ENCODE results near the gene UBL4B.
A peak's percentile ranks its signal among the peaks of the same experiment; 100 is the strongest.

The UBL4B gene

DNA sequence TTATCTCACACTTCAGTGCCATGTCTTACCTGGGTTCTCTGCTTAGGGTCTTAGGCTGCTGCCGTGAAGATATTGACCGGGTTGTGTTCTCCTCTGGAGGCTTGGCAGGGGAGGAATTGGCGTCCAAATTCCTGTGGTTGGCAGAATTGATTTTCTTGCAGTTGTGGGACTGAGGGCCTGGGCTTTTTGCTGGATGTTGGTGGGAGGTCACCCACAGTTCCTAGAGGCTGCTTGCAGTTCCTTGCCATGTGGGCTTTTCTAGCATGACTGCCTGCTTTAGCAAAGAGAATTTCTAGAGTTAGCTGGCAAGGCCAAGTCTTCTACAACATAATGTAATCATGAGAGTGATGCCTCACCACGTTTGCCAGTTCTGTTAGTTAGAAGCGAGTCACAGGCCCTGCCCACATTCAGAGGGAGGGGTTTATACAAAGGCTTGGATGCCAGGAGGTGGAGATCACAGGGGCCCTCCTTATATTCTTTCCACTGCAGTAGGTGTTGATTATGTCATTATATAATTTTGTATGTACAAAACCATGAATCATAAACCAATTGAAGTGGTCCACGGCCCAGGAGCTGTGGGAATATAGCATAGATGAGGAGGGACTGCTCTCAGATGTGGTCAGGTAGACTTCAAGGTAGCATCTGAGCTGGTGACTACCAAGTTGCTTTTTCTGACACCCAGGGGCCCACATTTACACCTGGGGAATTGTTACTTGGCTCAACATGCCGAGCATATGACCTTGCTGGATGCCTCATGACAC lies 6.6 kb downstream of the UBL4B start:
- DNase-seq (ENCODE audit: low spot score): no peak

DNA sequence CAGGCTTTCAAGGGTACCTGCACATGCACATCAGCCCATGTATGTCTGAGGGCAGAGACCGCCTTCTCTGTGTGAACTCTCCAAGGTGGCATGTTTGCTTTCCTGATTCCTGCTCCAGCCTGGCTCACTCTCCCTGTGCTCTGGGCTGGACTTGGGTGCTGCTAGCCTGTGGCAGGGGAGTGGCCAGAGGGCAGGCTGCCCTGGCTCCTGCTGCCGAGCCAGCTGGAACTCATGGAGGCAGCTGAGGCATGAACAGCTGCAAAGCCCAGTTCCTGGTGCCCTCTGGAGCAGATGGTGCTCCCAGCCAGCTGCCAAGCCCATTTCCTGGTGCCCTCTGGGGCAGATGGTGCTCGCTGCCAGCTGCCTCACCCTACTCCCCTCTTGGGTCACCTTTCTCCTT lies 7.6 kb downstream of the UBL4B start:
- no peak for DNase-seq (ENCODE audit: low spot score)

DNA sequence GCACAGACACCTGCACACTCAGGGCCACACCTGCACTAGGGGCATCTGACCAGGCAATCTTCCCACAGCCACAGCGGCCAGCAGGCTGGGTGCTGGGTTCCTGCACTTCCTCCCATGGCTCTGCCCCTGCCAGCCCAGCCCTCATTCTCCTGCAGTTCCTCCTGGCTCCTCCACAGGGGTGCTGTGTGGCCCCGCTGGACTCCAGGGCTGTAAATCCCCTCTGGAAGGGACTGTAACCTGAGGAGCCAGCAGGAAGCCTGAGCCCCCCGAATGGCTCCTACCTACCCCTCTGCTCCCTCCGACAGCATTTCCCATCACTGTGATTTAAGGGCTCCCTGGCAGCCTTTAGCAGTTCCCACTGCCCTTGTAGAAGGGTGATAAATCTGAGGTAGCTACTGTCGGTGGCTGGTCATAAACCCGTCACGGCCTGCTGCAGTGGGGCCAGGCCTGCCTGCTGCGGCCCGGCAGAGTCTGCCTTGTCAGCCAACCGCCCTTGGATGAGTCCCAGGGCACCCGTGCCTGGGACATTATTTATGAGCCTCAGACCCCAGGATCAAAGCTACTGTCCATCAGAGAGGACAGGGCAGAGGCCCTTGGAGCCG lies 8.8 kb downstream of the UBL4B start:
- DNase-seq (ENCODE audit: low spot score): no peak

DNA sequence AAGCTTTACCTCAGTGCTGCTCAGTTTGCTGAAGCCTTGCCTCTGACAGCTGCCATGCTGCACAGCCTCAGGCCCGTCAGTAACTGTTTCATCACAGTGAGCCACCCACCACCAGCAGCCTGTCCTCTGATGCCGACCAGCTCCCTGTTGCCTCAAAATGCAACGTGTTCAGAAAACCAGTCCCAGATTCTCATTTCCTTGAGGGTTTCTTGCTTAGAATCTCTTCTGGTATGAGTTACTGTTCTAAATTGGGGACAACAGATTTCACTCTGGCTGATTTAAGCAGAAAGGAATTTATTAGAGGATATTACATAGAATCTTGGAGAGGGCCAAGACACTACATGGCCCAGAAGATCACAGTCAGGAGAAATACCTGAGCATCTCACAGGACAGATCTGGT lies 11.0 kb downstream of the UBL4B start:
- no peak for DNase-seq (ENCODE audit: low spot score)

DNA sequence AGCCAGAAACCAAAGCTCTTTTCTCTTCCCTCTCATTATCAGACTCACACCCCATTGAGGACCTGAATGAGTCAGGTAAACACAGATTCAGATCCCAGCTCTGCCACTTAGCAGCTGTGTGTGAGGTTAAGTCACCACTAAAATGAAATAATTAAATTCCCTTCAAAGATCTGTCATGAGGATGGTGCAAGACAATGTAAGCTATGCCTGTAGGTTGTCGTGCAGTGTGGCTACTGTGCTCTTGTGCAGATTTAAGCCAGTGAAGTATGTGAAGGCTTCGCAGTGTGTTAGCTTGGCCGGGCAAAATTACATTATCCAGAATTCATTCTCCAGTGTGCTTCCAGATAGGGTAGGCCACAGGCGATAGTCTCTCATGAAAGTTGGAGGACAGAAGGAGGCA lies 13.6 kb downstream of the UBL4B start:
- no peak for DNase-seq (ENCODE audit: low spot score)

DNA sequence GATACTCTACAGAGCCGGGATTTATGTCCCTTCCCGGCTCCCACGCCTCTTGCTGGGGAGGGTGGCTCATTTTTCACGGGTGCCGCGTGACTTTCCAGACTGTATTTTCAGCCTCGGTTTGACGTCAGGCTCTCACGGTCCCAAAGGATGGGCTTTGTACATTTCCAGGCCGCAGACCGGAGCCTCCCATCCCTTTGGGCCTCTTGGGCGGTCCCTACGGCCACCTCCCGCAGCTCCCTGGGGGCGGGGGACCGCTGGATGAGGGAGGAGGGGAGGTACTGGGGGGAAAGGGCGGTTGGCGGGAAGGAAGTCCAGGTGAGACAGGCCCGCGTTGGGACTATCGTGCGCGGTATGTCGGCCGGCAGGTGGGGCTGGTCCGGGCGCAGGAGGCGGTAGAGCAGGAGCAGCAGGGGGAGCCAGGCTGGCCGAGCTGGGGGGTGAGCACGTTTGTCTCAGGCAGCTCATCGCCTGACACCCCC lies 17.9 kb downstream of the UBL4B start:
- no peak for DNase-seq (ENCODE audit: low spot score)

DNA sequence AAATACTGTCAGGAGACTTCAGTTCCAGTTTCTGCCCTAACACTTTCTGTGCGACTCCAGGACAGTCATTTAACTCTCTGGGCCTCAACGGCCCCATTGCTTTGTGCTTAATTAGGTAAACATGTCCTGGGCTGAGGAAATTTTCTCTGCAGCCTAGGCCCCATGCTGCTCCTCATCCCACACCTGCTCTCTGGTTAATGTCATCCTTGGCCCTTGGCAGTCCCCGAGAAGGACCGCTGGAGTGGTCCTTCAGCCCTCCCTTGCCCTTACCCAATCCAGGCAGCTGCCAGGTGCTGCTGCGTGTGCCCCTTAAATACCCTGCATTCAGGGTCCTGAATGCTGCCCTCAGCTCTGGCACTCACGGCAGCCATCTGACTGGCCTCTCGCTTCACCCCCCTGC lies 18.7 kb downstream of the UBL4B start:
- no peak for DNase-seq (ENCODE audit: low spot score)

DNA sequence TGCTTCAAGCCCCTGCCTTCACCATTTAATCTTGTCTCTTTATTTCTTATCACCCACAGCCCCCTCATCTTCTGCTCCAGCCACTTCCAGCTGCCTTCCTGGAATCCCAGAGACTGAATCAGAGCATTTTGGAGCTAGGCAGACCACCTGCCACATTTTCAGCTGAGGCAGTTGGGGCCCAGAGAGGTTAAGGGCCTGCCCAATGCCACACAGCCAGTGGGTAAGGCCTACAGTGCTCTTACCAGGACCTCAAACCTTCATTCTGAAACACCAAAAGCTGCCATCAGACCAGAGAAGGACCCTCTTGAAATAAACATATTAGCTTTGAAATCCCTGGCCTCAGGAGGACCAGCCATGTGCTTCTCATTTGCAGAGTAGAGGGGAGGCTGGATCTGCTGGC lies 20.4 kb downstream of the UBL4B start:
- DNase-seq (ENCODE audit: low spot score): no peak

DNA sequence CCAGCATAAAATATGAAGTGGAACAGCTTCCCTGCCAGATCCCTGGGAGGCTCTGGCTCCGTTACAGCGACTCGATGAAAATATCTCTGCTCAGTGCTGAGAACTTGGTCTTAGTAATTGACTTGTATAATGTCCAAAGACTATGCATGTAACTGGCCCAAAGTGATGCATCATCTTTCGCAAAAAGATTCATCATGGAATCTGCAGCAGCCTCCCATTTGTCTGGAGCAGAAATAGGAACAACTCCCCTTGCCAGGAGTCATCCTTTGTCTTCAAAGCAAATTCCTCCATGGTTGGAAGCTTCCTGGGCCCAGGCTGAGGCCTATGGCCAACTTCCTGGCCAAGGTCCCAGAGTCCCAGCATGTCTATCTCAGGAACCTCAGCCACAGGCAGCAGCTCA lies 21.2 kb downstream of the UBL4B start:
- no peak for DNase-seq (ENCODE audit: low spot score)

DNA sequence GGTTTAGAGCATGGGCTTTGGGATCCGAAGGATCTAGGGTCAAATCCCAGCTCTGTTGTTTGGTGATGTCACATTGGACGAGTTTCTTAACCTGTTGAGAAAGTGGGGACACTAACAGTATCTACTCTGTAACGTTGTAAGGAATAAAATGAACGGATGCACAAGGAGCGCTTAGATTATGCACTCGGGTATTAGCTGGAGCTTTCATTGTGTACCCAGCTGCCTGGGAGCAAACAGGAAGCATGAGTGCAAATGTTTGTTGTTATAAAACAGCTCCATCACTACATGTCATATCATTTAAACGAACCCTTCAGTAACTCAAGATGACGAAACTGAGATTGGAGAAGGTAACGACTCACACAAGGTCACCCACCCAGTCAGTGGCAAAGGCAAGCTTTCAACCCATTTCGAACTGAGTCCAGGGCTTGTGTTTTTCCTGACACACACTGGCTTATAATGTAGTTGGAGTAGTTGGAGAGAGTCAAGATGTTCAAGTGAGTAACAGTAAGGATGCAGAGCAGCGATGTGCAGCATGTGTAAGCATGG lies 21.9 kb downstream of the UBL4B start:
- no peak for DNase-seq (ENCODE audit: low spot score)

DNA sequence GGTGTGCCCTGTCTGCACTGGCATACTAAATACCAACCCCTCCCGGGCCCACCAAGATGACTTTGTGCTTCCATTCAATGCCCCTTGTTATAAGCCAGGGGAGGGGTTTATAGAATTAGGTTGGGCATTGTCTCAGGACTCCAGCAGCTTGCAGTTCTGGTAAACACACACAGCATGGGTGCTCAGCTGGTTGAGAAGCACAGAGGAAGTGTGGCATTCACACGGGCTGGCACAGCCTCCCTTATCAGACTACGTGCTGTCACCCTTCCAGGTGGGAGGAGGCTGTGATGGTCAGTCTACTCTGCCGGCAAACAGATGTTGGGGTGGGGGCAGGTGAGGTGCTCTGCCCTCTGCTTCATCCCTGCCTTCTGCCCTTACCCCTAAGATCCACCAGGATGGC lies 23.0 kb downstream of the UBL4B start:
- no peak for DNase-seq (ENCODE audit: low spot score)

DNA sequence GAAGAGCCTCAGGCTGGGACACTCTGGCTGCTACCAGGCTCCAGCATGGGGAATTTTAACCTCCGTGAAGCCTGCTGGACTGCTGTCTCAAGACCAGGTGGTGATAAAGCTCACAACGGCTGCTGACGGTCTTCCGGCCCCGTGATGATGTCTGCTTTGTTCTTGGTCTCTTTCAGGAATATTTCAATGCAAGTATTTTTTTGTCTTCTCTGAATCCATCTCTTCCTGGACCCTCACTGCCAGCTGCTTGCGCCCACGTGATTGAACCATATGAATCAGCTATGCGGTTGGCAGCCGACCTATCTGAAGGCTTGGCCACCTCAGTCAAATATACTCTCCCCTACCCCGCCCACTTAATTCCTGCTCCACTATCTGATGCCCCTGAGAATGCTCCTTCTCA lies 23.4 kb downstream of the UBL4B start:
- DNase-seq (ENCODE audit: low spot score): no peak

DNA sequence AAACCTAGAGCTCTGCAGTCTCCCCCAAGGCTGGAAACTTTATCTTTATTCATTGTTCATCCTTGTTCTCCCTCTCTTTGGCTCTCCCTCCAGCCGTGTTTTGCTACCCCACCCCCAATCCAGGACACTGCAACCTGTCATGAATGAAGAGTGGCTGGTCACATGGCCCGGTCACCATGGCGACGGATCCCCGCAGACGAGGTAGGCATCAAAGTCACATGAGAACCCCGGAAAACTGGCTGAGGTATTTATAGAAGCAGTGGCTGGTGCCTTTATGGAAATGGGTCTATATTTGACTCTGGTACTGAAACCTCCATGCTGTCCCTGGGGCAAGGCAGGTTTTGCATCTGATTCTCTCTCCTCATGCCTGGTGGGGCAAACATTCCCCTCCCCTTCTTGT lies 24.7 kb downstream of the UBL4B start:
- DNase-seq (ENCODE audit: low spot score): no peak

DNA sequence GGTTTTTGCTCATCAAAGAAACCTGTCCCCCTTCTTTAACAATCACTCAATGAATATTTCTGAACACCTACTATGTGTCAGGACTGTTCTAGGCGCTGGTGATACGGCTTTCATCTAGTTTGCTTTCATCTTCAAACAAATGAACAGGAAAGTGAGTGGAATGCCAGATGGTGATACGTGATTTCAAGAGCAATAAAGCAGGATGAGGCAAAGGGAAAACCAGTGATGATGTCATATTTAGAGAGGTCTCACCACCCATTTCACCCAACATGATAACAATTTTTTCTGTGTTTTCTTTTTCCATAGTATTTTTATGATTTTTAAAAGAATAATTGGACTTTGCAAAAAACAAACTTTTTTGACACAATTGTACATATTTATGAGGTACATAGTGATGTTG lies 26.7 kb downstream of the UBL4B start:
- no peak for DNase-seq (ENCODE audit: low spot score)

DNA sequence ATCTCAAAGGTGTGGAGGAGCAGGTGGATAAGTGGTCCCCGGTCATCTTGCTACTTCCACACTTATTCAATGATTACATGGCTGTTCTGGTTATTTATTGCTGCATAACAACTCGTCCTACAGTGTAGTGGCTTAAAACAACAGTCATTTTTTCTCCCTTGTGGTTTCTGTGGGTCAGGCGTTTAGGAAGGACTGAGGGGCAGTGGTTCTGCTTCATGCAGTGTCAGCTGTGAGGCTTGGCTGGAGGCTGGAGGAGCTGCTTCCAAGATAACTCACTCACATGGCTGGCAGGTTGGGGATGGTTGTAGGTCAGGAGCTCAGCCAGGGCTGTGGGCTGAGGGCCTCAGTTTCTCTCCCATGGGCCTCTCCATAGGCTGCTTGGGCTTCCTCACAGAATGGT lies 32.1 kb downstream of the UBL4B start:
- no peak for DNase-seq (ENCODE audit: low spot score)

DNA sequence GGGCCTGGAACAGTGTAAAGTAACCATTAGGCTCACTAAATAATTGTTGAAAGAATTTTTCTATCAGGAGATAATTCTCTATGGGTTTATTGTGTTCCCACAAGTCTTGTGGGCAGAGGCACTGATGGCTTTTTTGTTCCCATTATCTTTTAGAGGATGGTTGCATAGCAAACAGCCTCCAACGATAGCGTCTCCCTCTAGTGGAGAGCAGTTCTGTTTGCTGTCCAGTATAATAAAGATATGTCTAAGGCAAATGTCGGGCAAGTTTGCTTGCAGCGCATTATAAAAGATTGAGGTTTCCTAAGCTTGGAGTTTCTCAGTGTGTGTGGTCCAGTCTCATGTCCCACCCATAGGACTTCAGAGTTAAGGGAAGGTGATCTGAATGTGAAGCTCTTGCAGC lies 36.7 kb downstream of the UBL4B start:
- DNase-seq (ENCODE audit: low spot score): no peak

DNA sequence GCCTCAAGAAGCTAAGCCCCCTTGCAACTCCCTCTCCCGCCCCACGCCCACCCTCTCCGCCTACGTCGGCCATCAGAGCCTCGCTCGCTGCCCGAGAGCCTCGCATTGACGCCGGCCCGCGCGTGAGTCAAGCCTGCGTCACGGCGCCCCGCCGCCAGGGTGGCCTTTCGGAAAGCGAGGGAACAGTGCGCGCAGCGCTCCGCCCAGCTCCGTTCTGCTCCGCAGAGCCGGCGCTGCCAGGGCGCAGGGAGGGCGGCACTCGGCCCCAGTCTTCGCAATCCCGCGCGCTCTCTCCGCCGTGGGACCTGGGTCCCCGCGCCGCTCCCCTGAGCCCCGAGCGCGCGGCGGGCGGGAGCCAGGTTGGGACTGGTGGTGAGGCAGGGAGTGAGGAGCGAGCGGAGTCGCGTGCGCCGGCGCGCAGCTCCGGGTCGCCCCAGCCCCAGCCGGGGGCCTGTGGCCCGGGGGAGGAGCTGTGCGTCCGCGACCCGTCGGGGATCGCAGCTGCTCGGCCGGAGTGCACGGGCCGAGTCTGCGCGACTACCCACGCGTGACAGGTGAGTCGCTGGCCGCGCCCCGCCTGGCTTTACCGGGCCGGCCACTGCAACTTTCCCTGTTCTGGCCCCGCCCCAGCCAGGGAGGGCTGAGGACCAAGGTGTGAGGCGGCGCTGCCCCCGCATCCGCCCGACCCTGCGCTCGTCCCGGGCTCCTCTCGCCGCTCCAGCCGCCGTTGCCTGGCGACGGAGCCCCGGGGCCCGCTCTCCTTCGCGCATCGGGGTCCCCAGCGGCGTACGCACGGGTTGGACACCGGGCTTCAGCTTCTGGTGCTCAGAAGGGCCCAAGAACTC lies 38.3 kb downstream of the UBL4B start, which contains the start of gene SLC6A17:
Gene SLC6A17 (plus strand): TSS at position 165 of the 845 bp plus-strand sequence. CDS start 16,436 bp downstream, outside the sequence.
- no peak for DNase-seq (ENCODE audit: low spot score)

DNA sequence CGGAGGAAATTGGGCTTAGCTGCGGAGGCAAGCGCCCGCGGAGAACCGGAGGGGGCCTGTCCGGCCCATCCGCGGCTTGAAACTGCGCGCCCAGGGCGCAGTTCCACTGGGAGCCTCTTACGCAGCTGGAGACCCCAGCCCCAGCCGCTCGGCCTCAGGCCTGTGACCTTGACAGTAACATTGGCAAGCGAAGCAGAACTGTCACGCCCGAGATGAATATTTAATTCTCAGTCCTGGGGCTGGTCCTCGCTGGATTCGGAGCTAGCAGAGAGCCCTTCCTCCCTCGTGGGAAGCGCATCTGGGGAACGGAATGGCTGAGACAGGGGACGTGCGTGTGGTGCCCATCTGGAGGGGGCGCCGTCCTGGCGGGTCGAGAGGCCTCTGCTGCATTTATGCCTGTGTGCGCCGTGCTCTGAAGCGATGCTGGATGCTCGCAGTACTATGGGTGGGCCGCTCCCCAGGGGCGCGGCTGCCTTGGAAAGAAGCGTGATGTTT lies 39.0 kb downstream of the UBL4B start:
- DNase-seq (ENCODE audit: low spot score): no peak

DNA sequence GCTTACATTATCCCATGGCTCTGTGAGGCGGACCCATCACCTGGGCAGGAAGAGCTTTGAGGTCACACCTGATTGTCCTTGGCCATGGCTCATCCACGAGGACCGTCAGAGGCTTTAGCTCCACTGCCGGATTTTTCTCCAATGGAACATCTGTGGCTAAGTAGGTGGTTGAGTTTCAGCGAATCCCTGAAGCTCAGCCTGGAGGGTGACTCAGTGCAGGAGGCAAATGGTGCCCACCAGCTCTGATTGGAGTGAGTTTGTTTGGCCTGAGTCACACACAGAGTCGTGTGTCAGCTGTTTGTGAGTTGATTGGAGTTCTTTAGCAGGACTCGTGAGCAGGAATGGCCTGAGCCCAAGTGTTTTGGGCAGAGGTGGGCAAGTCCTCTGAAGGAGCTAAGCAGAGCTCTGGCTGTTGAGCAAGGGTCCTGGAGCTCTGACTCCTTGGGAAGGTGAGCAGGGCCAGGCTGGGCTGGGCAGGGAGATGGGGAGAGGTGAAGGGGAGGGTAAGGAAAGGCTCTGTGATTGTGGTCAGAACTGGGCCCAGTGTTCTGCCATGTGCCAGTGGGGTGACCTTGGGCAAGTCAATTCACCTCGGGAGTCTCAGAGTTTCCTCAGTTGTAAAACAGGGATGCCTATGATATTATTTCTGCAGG lies 40.0 kb downstream of the UBL4B start:
- no peak for DNase-seq (ENCODE audit: low spot score)

DNA sequence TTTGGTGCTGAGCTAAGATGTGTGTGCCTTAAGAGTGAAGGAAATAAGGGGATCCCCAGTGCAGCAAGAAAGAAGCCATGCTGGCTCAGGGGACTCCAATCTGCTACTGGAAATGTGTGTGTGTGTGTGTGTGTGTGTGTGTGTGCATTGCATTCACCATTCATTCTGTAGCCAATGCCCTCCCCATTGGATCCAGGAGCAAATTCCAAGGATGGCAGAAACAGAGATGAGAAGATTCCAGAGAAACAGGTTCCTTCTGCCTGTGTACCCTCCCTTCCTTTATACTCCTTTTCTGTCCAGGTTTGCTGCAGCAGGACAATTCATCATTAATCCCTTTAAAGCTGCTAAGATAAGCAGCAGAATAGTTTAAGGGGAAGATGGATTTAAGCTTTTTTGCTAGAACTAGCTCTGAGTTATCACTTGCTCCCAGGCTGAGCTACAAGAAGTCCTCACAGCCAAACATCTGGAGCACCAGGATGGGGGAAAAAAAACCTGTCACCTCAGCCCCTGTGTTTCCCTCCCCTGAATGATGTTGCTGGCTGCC lies 41.2 kb downstream of the UBL4B start:
- no peak for DNase-seq (ENCODE audit: low spot score)

DNA sequence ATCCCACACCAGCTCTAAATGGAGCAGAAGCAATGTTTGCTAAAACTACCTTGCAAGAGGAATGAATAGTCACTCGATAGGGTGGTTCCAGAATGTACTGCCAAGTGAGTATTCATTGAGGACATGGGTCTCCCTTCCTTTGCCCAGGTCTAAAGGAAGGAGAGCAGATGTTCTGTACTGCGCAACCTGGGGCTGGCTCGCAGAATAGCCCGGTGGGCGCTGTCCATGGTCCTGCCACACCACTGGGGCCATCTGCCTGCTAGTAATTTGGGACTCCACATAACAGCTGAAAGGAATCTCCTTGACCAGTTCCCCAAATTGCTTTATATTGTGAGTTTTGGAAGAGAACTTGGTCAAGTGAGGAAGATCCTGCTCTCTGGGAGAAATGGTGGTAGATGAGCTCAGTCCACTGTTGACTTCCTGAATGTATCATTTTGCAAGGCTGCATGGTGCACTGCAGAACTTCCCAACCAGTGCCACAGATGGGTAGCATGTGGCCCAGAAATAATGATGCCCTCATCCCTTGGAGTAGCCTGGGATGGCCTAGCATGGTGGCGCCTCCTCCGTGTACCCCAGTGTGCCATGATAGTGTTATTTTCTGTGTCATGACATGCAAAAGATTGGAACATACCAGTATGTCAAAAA lies 43.8 kb downstream of the UBL4B start:
- peak; percentile 7 for DNase-seq (ENCODE audit: low spot score)

All from hematopoietic multipotent progenitor cell treated with erythropoietin and hydrocortisone succinate and interleukin-3 and kit ligand, for 15 days (in vitro differentiated cells).